Stomach (tissue), 9 donors: ENCODE measurements around the gene SAP25. TPM values are rescaled to one million over a fixed set of nuclear protein-coding genes. Genes with fewer than 3 reads are reported as not detected.

ENCODE experiments used
- DNase-seq, 2 donors: peaks; one replicate each; pipeline versions ENCODE4 v3.0.0 to v3.0.0-alpha.2; 2013 to 2019
- H3K27ac ChIP-seq, 5 donors: fragments of 200-600 bp in 4 of 5; sonication (generic) in 4 of 5; one replicate each; pipeline ENCODE4 v1.5.1; 2013 to 2019; ENCODE audit warnings: mild to moderate bottlenecking in 1 of 5, moderate library complexity in 1 of 5
- H3K27me3 ChIP-seq, 3 donors: fragments of 200-600 bp; sonication (generic); one replicate each; pipeline ENCODE4 v1.5.1; 2017 to 2019; ENCODE audit warnings: mixed run types in 1 of 3
- H3K36me3 ChIP-seq, 4 donors: fragments of 200-600 bp; sonication (generic); 1 replicate in 3 of 4; 2 replicates in 1 of 4; pipeline ENCODE4 v1.5.1; 2016 to 2019
- H3K4me1 ChIP-seq, 4 donors: fragments of 200-600 bp; sonication (generic); one replicate each; pipeline ENCODE4 v1.5.1; 2016 to 2019
- H3K4me3 ChIP-seq, 4 donors: fragments of 200-600 bp; sonication (generic) in 3 of 4; one replicate each; pipeline ENCODE4 v1.5.1; 2016 to 2019; ENCODE audit warnings: mild to moderate bottlenecking in 1 of 4
- H3K9me3 ChIP-seq, 4 donors: fragments of 200-600 bp; sonication (generic); one replicate each; pipeline ENCODE4 v1.5.1; 2016 to 2019
- CTCF ChIP-seq, 7 experiments: fragments of 450-650 bp in 4 of 7; fragments of 200-600 bp in 3 of 7; sonication (generic) in 3 of 7; IDR thresholded peaks; one replicate each; pipeline ENCODE4 v1.5.1; 2016 to 2019; ENCODE audit warnings: antibody characterized with exemption in 7 of 7, control low read depth in 2 of 7, mild to moderate bottlenecking in 1 of 7
- EP300 ChIP-seq: sonication (generic); formaldehyde crosslinking; IDR thresholded peaks from one replicate; pipeline ENCODE4 v1.6.1; 2017; ENCODE audit warnings: antibody characterized with exemption
- POLR2A ChIP-seq, 4 donors: fragments of 450-650 bp; IDR thresholded peaks; one replicate each; pipeline ENCODE4 v1.6.1; 2016; ENCODE audit warnings: antibody characterized with exemption in 4 of 4, control low read depth in 2 of 4, mild to moderate bottlenecking in 1 of 4, moderate library complexity in 1 of 4
- POLR2AphosphoS5 ChIP-seq, 3 donors: sonication (generic); formaldehyde crosslinking; IDR thresholded peaks; one replicate each; pipeline ENCODE4 v1.6.1; 2016; ENCODE audit warnings: antibody characterized with exemption in 3 of 3
- WGBS, 5 donors: extraction: QIAGEN DNeasy Blood & Tissue Kit in 3 of 5; methylation state at CpG; one replicate each; pipeline versions ENCODE4 v1.1.5 to v1.1.7; 2013 to 2018; 5-methylcytosine and 5-hydroxymethylcytosine counted together
- intact Hi-C: fragments of 100-400 bp; cut with DNase I; formaldehyde crosslinking; loops from one replicate; pipeline ENCODE4 v1.15.1; 2023; ENCODE audit warnings: low total_unique reads
- polyA plus RNA-seq, 3 donors: library from polyadenylated mRNA; stranded (reverse); fragments of 200-250 nt; gene quantifications; one replicate each; pipeline ENCODE4 v1.2.3, GENCODE V29; 2013
- total RNA-seq, 5 donors: library from RNA; depleted of rRNA; stranded (reverse); fragments of >200 nt; gene quantifications; one replicate each; pipeline versions ENCODE4 v1.1.0 to v1.2.3, GENCODE V29; 2014 to 2016
- donor health status: healthy with polysubstance abuse.
- donor health status: Bipolar disorder and iron deficiency.
- donor health status: healthy.

SAP25 gene
- total and polyA plus RNA-seq, 8 donors, result 0.92 to 4.7 (median 1.8) TPM; not detected in 3

- no peak overlapping the region for H3K27ac ChIP-seq
- DNase-seq, result no peak
- H3K27me3 ChIP-seq, result peaks cover 0 to 2% (median 0%) of the 10 kb centered on the region in 3 donors
- H3K36me3 ChIP-seq, result peaks cover 0 to 10% (median 4%) of the 10 kb centered on the region in 4 donors
- H3K4me1 ChIP-seq, result peaks cover 15 to 33% (median 30%) of the 10 kb centered on the region in 4 donors
- TF ChIP-seq EP300 (no peak), POLR2A (IDR thresholded peaks at IDR 0.05) (no peak), POLR2AphosphoS5 (IDR thresholded peaks at IDR 0.05) (no peak), CTCF (IDR thresholded peaks at IDR 0.05) (no peak)
- H3K9me3 ChIP-seq, result no peaks in the 10 kb centered on the region
- WGBS, 5 donors, result 89 to 95% (median 93%) methylated on average over 5 of the region's 5 CpGs
- intact Hi-C loops, result no loop called here
- no peak overlapping the region for H3K4me3 ChIP-seq
Observed at GRCh38 chr7:100609958-100610357, 36.3 kb upstream of the SAP25 start.

- intact Hi-C loops, result no loop called here
- no peak overlapping the region for H3K4me3 ChIP-seq
- WGBS, 5 donors, result 79 to 93% (median 89%) methylated on average over 8 of the region's 8 CpGs
- H3K36me3 ChIP-seq, result no peaks in the 10 kb centered on the region
- DNase-seq, result no peak
- no peak overlapping the region for H3K27ac ChIP-seq
- no peaks in the 10 kb centered on the region for H3K9me3 ChIP-seq
- H3K27me3 ChIP-seq, result peaks cover 0 to 3% (median 0%) of the 10 kb centered on the region in 3 donors
- peaks cover 23 to 45% (median 39%) of the 10 kb centered on the region in 4 donors for H3K4me1 ChIP-seq
- TF ChIP-seq POLR2A (IDR thresholded peaks at IDR 0.05) (no peak), POLR2AphosphoS5 (IDR thresholded peaks at IDR 0.05) (no peak), EP300 (no peak), CTCF (IDR thresholded peaks at IDR 0.05) (no peak)
Observed at GRCh38 chr7:100607111-100607510, 33.4 kb upstream of the SAP25 start.

GRCh38 chr7:100606313-100606712 is 32.6 kb upstream of the SAP25 start:
- TF ChIP-seq POLR2AphosphoS5 (IDR thresholded peaks at IDR 0.05), result no peak
- no peak for TF ChIP-seq CTCF (IDR thresholded peaks at IDR 0.05)
- TF ChIP-seq POLR2A (IDR thresholded peaks at IDR 0.05), result no peak
- TF ChIP-seq EP300, result no peak
- H3K36me3 ChIP-seq, result no peaks in the 10 kb centered on the region
- peaks cover 0 to 3% (median 0%) of the 10 kb centered on the region in 3 donors for H3K27me3 ChIP-seq
- WGBS, 5 donors, result 87 to 93% (median 91%) methylated on average over 12 of the region's 12 CpGs
- peaks cover 23 to 45% (median 38%) of the 10 kb centered on the region in 4 donors for H3K4me1 ChIP-seq
- intact Hi-C loops, result no loop called here
- no peaks in the 10 kb centered on the region for H3K9me3 ChIP-seq
- no peak overlapping the region for H3K4me3 ChIP-seq
- DNase-seq, result no peak
- peak overlapping the region in 2 of 5 donors; percentile 13 to 89 for H3K27ac ChIP-seq

GRCh38 chr7:100604976-100605911 is 31.5 kb upstream of the SAP25 start:
- H3K27ac ChIP-seq, result peak overlapping the region; percentile 71 to 89 (median 83)
- 5 to 23% (median 12%) methylated on average over 24 to 68 of the region's 68 CpGs for WGBS, 5 donors
- intact Hi-C loops, result no loop called here

More at GRCh38 chr7:100604976-100605911, 31.5 kb upstream of the SAP25 start:
- no peaks in the 10 kb centered on the region for H3K36me3 ChIP-seq
- H3K4me1 ChIP-seq, result peaks cover 23 to 42% (median 36%) of the 10 kb centered on the region in 4 donors
- peak; percentile 68 to 80 for DNase-seq
- TF ChIP-seq CTCF (IDR thresholded peaks at IDR 0.05) (no peak), POLR2AphosphoS5 (IDR thresholded peaks at IDR 0.05) (peak in 1 of 3 donors; percentile 10)
- peaks cover 0 to 3% (median 0%) of the 10 kb centered on the region in 3 donors for H3K27me3 ChIP-seq
- H3K4me3 ChIP-seq, result peak overlapping the region; percentile 61 to 86 (median 76)
- no peaks in the 10 kb centered on the region for H3K9me3 ChIP-seq
